HG02678 (cell line): Measurements from ENCODE around the gene RPP14.

Experiments used
- ATAC-seq: cut with Tn5 transposase; IDR thresholded peaks from one replicate; pipeline ENCODE4 v1.9.1; 2021; ENCODE audit warnings: mild to moderate bottlenecking, moderate library complexity; ENCODE audit not compliant: unreplicated experiment

RPP14 gene

DNA sequence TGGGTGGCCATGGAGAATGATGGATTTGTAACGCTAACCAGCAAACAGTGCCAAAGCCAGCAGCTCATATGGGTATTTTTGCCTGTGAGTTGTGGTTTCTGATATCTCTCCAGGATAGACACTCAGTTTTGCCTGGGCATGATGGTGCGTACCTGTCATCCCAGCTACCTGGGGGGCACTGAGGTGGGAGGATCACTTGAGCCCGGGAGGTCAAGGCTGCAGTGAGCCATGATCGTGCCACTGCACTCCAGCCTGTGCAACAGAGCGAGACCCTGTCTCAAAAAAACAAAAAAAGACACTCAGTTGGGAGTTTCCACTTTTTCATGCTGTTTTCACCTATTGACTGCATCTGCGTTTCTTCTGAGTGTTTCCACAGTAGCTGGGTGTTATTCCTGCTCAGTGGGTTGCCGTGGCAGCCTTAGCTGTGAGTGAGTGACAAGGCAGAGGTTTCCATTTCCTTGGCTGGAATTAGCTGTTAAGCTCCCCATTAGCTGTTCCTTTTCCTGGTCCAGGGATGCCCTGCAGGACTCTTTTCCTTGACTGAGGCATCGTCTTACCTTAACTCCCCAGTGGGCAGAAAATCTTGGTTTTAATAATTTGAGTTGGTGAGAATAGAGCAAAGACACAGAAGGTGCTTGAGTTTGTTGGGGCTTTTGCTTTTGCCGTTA lies 14.2 kb upstream of the RPP14 start:
- no peak for ATAC-seq

DNA sequence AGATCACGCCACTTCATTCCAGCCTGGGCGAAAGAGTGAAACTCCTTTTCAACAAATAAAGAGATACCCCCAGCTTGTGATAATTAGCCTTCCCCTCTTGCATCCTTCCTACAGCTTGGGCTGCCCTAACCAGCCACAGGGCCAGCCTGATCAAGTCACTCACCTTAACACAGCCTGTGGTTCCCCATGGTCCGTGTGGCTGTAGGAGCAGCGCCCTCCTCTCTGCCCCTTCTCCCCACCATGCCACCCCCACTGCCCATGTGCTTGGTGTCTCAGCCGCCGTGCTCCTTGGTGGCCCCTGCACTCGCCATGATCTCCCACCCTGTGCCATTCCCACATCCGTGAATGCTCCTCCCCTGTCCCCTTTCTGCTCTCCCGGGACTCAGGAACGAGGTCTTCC lies 13.2 kb upstream of the RPP14 start:
- ATAC-seq: no peak

DNA sequence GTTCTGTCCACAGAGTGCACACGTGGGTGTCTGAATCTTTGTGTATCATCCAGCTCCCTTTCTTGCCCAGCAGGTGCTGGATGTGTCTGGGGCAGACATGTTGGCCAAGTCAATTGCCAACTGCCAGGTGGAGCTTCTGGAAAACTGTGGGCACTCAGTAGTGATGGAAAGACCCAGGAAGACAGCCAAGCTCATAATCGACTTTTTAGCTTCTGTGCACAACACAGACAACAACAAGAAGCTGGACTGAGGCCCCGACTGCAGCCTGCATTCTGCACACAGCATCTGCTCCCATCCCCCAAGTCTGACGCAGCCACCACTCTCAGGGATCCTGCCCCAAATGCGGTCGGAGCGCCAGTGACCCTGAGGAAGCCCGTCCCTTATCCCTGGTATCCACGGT lies 12.5 kb upstream of the RPP14 start:
- no peak for ATAC-seq

DNA sequence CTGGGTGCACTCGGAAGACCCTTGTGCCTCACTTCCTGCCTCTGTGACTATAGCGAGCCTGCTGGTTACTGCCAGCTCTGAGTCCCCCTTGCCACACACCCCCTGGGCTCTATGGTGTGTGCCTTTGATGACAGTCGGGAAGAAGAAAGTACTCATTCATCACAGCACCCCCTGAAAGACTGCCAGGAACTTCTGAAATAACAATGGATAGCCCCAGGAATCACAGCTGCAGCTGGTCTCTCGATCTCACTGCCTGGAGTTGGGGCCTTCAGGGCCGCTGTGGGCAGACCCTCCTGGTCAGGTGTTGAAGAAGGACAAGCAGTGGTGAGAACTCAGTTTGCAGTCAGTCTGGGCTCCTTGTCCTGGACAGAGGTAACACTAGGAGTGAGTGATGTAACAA lies 9.8 kb upstream of the RPP14 start:
- ATAC-seq: no peak

DNA sequence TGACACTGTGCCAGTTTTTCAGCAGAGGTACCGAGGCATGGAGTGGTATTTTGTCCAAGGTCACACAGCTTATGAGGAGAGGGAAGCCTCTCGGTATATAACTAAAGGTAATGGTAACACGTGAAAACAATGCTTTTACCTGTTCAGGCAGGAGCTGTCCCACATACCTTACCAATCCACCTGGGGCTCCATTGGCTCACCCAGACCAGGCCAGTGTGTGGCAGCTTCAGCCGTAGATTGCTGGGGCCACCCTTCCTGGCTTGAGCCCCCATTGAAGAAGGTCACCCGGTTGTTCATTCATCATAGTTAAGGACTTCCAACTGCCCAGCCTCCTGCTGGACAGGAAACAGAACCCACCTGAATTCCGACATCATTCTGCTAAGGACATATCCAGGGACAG lies 9.2 kb upstream of the RPP14 start:
- ATAC-seq: no peak

DNA sequence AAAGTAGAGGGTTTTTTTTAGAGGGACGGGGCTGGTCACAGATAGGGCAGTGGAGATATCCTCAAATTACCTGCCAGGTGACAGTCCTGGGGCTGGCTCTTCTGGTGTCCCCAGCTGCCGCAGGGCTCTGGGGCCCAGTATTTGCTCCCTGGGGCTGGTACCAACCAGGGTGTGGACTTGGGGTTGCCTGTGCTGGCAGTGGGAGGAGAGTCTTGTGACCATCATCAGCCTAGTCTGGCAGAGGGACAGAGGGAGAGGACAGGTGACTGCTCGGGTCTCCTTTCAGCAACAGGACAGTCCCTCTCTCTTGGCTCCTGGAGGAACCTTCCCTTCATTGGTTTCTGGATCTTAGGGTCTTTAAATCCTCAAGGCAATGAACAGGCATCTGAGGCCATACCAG lies 7.9 kb upstream of the RPP14 start:
- no peak for ATAC-seq

DNA sequence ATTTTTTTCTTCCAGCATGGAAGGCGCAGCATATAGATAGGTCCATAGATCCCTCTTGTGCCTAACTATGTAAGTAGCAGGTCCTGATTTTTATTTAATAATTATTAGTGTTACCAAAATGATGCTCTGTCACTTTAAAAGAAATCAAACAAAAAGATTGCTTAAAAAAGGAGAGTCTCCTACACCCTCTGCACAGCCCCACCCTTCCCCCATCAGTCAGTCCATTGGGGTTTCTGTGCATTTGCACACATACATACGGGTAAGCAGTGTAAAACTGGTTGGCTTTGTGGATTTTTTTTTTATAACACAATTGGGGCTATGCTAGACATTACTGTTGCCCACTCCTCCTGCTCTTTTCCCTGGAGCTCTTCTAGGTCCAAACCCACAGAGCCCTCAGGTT lies 7.0 kb upstream of the RPP14 start:
- no peak for ATAC-seq

DNA sequence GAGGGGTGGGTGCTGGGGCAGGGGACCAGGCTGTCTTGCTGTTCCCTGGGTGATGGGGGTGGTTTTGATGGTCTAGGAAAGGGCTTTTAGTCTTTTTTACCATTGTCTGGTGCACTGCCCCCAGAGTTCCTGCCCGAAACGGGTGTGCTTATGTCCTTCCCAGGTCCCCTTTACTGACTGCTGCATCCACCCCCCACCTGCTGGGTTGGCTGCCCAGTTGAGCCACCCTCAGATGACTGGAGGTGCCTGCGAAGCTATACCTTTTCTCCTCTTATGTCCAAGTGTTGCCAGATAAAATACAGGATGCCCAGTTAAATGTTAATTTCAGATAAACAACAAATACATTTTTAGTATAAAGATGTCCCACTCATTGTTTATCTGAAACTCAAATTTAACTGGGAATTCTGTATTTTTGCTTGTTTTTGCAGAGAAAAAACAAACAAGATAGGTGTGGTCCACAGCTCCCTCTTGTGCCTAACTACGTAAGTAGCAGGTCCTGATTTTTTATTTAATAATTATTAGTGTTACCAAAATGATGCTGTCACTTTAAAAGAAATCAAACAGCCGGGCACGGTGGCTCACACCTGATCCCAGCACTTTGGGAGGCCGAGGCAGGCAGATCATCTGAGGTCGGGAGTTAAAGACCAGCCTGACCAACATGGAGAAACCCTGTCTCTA lies 6.1 kb upstream of the RPP14 start:
- no peak for ATAC-seq

DNA sequence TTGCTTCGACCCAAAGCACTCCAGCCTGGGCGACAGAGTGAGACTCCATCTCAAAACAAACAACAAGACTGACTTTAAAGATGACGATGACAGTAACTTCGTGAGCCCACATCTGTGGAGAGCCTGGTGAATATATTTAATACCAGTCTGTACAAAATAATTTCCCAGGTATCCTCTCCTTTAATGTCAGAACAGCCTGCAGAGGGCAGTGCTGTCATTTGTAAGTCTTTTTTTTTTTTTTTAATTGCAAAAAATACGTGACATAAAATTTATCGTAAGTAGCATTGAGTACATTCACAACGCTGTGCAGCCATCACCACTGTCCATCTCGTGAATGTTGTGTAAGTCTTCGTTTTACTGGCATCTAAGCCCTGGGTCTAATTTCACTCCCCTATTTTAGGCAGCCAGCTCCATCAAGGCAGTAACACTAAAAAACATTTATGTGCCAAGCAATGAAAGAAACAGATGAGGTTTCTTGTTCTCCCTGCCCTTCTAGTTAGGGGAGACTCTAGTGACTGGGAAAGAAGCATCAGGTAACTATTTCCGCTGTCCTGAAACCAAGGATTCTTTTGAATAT lies 1.7 kb downstream of the RPP14 start:
- ATAC-seq: no peak

DNA sequence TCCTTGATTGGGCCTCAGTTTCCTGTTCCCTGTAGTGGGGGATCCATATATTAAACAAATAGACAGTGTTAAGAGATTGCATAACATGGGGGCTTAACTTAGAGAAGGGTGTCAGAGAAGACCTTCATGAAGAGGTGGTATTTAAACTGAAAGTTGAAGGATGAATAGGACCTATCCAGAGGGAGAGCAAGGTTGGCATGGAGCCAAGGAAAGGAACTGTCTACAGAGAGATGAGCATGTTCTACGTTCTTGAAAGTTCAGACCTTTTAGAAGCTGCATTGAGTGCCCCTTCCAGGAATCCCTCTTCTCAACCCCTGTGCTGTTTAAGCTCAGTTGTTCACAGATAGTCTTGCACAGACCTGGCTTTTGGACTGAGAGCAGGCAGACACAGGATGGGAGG lies 2.7 kb downstream of the RPP14 start:
- ATAC-seq: no peak

DNA sequence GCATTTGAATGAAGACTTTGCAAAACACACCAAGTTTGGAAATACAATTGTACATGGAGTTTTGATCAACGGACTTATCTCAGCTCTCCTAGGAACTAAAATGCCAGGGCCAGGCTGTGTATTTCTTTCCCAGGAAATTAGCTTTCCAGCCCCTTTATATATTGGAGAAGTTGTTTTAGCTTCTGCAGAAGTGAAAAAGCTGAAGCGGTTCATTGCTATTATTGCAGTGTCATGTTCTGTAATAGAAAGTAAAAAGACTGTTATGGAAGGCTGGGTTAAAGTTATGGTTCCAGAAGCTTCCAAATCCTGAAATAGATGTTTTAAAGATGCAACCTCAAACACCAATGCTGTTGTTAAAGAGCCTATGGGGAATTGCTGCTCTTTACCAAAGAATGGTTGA lies 11.8 kb downstream of the RPP14 start:
- ATAC-seq: no peak

DNA sequence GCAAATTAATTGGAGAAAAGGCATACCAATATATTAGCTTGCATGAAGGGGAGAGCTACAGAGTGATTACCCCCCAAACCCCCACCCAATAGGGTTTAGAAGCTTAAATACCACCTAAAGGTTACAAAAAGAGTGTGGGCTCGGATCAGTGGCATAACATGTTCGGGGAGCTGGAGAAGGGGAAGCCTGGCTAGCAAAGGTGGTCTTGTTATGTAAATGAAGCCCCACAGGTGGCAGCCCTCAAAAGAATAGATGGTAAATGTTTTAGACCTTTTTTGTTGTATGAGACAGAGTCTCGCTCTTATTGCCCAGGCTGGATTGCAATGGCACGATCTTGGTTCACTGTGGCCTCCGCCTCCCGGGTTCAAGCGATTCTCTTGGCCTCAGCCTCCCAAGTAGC lies 15.7 kb downstream of the RPP14 start:
- ATAC-seq: no peak

DNA sequence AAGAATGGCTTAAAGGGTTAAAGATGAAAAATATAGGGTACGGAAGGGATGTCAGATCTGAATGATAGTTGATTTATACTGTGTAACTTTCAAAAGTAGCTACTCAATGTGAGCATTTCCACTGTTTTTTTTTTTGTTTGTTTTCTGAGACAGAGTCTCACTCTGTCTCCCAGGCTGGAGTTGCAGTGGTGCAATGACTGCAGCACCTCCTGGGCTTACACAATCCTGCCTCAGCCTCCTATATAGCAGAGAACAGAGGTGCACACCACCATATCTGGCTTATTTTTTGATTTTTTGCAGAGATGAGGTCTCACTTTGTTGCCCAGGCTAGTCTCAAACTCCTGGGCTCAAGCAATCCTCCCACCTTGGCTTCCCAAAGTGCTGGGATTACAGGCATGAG lies 16.7 kb downstream of the RPP14 start:
- no peak for ATAC-seq

DNA sequence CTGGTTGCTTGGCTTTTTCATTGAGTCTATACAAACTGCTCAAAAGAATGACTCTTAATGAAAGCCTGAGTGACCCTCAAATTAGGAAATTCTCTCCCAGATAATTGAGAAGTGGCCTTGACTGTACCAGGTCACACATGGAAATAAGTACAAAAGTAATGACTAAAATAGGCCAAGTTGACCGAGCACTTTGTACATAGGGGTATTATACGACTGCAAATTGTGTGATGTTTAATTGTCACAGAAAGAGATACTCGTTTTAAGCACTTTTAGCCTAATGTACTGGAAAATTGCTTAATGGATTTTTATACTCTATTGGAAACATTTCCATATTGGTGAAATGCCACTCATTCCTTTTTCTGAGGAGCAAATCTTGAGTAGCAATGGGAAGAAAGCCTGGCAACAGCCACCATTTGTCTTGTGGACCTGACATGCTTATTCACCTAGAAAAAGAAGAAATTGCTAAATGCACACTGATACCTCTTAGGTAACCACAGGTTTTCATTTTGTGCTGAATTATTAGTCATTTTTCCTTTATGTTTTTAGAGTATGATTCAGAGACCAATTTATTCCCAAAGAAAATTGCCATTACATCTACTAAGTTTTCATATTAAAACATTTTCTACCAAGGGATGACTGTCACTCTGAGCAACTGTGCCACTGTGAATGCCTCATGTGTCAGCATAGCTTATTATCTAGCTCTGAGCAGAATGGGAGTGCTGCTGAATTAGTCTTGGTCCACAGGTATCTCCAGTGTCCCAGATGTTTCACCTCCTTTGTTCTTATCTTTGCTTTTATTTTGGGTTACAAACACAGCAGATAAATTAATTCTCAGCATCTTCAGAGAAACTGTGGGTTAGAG lies 17.7 kb downstream of the RPP14 start:
- ATAC-seq: no peak

DNA sequence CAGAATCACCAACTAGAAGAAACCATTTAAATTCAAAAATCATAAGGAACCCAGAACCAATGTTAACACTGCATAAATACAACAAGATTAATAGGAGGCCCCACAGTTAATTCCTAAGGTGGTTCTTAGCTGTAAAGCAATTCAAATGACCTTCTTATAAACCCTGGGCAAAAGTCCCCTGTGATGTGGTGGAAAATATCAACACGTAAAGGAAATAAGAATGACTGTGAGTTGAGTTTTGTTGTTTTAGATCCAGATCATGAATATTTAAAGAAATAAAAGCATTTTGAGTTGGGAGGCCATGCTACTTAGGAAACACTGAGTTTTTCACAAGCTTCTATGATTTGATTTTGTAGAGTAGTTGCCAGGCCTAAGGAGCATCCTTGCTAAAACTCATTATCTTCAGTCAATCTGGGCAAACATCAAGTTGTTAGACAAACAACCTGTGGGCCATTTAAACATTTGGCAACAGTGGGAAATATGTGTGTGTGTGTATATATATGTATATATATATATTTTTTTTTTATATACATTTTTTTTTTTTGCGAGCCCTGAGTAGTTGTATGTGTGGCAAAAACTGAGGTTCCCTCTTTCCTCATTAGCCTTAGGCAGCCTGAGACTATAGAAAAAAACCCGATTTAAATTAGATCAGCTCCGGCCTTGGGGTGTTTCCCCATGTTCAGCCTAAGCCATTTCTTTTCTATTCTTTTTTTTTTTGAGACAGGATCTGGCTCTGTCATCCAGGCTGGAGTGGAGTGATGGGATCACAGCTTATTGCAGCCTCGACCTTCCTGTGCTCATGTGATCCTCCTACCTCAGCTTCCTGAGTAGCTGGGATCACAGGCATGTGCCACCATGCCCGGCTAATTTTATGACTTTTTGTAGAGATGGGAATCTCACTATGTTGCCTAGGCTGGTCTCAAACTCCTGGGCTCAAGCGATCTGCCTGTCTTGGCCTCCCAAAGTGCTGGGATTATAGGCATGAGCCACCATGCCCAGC lies 18.6 kb downstream of the RPP14 start:
- ATAC-seq: no peak

DNA sequence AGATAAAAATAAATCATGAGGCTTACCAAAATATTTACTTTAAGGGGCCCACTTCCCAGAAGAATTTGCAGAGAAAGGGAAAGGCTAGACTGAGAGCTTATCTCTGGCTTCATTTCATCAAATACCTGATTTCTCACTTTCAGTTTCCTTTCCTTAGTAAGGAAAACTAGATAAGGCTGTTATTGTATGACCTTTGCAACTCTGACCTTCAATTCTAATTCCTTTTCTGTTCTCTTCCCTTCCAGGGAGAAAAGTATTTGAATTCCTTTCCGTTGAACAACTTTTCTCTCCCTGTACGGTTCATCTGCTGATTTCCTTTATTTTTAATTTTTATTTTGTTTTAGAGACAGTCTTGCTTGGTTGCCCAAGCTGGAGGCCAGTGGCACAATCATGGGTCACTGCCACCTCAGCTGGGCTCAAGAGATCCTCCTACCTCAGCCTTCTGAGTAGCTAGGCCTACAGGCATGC lies 19.5 kb downstream of the RPP14 start:
- no peak for ATAC-seq

DNA sequence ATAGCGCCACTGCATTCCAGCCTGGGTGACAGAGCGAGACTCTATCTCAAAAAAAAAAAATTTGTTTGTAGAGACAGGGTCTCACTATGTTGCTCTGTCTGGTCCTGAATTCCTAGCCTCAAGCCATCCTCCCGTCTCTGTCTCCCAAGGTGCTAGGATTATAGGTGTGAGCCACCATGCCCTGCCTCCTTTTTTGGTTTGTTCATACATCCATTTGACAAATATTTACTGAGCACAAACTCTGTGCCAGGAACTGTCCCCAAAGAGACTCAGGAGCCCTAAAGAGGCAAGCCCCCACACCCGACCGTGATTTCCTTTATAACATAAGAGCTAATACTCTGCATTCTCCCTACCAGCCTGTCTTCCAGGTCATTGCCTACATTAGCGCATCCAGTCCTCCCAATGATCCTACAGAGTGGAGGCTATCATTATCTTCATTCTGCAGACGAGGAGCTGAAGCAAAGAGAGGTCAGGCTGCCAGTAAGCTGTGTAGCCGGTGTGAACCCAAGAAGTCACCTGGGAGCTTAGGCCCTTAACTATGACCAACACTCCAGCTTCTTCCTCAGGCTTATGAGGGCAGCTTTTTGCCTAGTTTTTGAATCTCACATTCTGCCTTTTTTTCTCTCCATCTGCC lies 20.3 kb downstream of the RPP14 start:
- no peak for ATAC-seq

DNA sequence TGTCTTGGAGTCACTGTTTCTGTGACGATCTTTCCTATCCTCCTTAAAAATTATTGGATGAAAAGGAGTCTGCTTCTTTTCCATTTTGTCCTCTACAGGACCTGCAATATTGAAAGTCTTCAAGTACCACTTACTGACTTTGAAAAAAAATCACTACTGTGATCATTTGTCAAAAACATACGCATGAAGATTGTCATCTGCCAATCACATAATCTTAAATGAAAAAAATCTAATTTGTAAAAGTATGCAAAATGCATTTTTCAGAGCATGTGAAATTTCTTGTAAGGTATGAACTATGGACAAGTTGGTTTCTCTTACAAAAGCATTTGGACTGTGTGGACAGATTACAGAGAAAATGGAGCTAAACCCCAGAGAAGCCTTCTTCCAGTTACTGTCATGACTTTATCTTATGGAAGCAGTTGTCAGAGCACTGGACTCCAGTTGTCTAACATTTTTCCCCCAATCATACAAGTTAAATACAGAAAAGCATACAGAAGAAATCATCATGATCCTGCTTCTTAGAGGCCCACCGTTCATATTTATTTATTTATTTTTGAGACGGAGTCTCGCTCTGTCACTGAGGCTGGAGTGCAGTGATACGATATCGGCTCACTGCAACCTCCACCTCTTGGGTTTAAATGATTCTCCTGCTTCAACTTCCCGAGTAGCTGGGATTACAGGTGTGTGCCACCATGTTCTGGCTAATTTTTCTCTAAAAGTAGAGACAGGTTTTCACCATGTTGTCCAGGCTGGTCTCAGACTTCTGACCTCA lies 23.3 kb downstream of the RPP14 start:
- no peak for ATAC-seq

DNA sequence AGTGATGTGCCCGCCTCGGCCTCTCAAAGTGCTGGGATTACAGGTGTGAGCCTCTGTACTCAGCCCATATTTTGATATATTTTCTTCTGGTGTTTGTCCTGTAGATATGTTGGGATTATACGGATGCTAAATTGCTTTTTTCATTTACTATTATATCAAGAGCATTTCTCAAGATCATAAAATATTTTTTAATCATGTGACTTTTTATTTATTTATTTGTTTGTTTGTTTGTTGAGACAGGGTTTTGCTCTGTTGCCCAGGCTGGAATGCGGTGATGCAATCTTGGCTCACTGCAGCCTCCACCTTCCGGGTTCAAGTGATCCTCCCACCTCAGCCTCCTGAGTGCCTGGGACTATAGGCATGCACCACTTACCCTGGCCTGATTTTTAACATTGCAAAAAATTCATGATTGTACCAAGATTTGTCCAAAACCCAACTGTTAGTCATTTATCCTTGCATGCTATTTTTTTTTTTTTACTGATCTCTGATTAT lies 23.9 kb downstream of the RPP14 start:
- ATAC-seq: no peak
